GM13976 (cell line): ENCODE data around the gene ENAM.

Experiments
- DNase-seq: peaks from one replicate; pipeline ENCODE4 v3.0.0; 2012; ENCODE audit warnings: low spot score
- in situ Hi-C: fragments of 300-500 bp; cut with MboI; formaldehyde crosslinking; loops from one replicate; pipeline ENCODE4 v1.12.0; 2022; ENCODE audit warnings: low sequenced_read_pairs, mixed read lengths, inconsistent platforms; ENCODE audit not compliant: unreplicated experiment
- TF ChIP-seq, protein P1 (sequence below): IDR thresholded peaks from 2 replicates; pipeline ENCODE4 v1.5.1; 2012; ENCODE audit warnings: borderline replicate concordance, mild to moderate bottlenecking; ENCODE audit not compliant: insufficient read depth; ENCODE audit errors: extremely low read depth, missing control alignments, control extremely low read depth

Gene ENAM

DNA sequence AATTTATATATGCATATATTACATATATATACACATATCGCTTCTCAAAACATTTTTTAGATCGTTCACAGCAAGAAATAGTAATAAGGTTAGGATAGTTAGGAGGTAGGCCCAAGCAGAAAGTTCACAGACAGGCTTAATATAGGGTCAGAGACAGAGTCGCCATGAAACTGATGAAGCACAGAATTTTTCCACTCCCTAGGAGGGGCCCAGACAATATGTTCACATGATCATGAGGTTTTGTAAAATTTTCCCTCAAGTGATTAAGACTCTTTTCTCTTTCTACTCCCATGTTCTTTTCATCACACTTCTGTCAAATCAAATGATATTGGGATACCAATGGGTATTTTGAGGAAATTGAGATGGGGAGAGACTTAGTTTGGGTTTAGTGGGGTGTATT, 5.2 kb upstream of the ENAM start:
- DNase-seq: no peak
- TF ChIP-seq, protein P1, sequence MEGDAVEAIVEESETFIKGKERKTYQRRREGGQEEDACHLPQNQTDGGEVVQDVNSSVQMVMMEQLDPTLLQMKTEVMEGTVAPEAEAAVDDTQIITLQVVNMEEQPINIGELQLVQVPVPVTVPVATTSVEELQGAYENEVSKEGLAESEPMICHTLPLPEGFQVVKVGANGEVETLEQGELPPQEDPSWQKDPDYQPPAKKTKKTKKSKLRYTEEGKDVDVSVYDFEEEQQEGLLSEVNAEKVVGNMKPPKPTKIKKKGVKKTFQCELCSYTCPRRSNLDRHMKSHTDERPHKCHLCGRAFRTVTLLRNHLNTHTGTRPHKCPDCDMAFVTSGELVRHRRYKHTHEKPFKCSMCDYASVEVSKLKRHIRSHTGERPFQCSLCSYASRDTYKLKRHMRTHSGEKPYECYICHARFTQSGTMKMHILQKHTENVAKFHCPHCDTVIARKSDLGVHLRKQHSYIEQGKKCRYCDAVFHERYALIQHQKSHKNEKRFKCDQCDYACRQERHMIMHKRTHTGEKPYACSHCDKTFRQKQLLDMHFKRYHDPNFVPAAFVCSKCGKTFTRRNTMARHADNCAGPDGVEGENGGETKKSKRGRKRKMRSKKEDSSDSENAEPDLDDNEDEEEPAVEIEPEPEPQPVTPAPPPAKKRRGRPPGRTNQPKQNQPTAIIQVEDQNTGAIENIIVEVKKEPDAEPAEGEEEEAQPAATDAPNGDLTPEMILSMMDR: no peak
- in situ Hi-C loops: no loop called here

GRCh38 chr4:70624226-70624793, 4.2 kb upstream of the ENAM start:
- no peak for DNase-seq
- in situ Hi-C loops: no loop called here
- TF ChIP-seq, protein P1: no peak

DNA sequence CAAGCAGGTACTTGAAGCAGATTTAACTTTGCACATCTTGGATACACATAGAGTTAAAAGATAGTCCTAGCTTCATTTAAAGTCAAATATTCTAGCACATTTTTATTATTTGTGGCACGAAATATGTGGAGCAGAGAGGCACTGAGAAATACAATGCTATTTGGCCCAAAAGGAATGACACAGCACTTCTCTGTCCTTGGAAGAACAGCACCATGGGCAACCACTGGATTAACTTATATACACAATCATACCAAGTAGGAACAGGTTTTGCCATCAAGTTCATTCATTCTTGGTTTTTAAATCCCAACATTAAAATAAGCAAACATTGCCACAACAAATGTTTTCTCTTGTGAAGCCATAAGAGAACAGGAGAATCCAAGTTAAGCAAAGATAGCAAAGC, 924 bp upstream of the ENAM start:
- in situ Hi-C loops: no loop called here

DNA sequence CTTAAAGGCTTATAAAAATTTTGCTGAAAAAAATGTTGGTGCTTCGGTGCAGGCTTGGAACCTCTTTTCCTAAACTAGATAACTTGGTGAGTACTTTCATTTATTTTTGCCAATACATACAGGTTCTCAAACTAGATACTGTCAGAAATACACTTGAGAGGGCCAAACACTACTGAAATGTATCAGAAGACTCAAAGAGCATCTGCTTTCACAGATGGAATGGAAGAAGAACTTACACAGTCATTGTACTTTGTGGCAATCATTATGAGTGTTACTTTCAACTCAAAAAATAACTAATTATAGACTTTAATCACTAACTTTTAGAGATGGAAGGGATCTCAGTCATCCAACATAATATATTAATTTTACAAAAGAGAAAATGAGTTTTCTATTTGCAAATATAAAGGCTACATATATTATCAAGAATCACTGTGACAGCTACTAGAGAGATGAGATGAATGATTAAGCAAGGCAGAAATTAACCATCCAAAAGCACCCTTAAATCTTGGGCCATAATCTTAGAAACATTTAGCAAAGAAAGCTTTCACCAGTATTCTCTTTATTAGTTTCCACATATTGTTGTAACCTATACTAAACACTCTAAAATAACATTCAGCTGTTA, 1.0 kb downstream of the ENAM start:
- TF ChIP-seq, protein P1: no peak
- in situ Hi-C loops: no loop called here
- DNase-seq: no peak

More for the DNA sequence above, 924 bp upstream of the ENAM start:
- no peak for DNase-seq
- TF ChIP-seq, protein P1: no peak

DNA sequence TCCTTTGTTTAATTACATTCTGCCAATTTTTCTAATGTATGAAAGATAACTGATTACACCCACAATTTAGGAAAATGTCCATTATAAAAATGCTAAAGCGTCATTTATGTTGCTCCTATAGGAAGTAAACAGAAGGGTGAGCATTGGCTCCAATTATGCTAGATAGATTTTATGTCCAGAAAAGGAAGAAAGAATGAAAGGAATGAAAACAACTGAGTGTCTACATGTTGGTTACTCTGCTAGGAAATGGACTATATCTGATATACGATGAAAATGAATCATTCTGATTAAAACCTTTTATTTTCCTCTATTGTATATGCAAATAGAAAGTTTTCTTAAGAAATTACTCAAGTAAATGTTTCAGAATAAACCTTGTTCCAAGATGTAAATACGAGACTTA, 1.6 kb downstream of the ENAM start:
- TF ChIP-seq, protein P1: no peak
- in situ Hi-C loops: no loop called here
- no peak for DNase-seq

- TF ChIP-seq, protein P1: no peak
- DNase-seq: no peak
- in situ Hi-C loops: no loop called here
These were observed 3.5 kb downstream of the ENAM start for GRCh38 chr4:70632028-70632427.

- TF ChIP-seq, protein P1: no peak
- no peak for DNase-seq
- in situ Hi-C loops: no loop called here
These were observed 5.9 kb downstream of the ENAM start for GRCh38 chr4:70634482-70634881.
